DMS114 treated with DMSO at 0.1 percent for 48 hours (cell line): ENCODE results near the gene TKFC.
A peak's percentile ranks its signal among the peaks of the same experiment; 100 is the strongest.
"Not testable (repeated sequence)": the region's sequence is repeated elsewhere in the genome, so short reads cannot be mapped to it uniquely, and the experiment has no call there.

Experiments
- DNase-seq: peaks from one replicate; lab custom pipeline; 2025; ENCODE audit not compliant: unreplicated experiment; lab: John Stamatoyannopoulos, UW

Gene TKFC

DNA sequence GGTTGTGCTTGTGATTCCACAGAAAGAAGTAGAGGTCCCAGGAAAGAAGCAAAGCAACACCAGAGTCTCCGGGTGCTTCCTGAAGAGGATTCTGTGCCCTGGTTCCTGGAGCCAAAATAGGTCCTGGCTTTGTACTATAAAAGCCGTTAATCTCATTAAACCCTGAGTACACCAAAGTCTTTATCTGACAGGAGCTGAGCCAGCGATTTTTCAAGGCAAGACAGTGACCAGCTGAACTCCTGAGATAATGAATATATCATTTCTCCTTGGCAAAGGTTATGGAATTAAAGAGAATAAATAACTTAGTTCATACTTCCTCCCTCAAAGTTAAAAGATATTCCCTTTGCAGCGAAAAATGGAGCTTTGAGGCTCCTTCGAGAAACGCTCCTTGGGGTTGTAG, 34.4 kb downstream of the TKFC start:
- no peak for DNase-seq

DNA sequence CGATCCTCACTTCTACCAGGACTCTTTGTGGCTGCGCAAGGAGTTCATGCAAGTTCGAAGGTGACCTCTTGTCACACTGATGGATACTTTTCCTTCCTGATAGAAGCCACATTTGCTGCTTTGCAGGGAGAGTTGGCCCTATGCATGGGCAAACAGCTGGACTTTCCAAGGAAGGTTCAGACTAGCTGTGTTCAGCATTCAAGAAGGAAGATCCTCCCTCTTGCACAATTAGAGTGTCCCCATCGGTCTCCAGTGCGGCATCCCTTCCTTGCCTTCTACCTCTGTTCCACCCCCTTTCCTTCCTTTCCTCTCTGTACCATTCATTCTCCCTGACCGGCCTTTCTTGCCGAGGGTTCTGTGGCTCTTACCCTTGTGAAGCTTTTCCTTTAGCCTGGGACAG, 35.6 kb downstream of the TKFC start:
- DNase-seq = no peak

DNA sequence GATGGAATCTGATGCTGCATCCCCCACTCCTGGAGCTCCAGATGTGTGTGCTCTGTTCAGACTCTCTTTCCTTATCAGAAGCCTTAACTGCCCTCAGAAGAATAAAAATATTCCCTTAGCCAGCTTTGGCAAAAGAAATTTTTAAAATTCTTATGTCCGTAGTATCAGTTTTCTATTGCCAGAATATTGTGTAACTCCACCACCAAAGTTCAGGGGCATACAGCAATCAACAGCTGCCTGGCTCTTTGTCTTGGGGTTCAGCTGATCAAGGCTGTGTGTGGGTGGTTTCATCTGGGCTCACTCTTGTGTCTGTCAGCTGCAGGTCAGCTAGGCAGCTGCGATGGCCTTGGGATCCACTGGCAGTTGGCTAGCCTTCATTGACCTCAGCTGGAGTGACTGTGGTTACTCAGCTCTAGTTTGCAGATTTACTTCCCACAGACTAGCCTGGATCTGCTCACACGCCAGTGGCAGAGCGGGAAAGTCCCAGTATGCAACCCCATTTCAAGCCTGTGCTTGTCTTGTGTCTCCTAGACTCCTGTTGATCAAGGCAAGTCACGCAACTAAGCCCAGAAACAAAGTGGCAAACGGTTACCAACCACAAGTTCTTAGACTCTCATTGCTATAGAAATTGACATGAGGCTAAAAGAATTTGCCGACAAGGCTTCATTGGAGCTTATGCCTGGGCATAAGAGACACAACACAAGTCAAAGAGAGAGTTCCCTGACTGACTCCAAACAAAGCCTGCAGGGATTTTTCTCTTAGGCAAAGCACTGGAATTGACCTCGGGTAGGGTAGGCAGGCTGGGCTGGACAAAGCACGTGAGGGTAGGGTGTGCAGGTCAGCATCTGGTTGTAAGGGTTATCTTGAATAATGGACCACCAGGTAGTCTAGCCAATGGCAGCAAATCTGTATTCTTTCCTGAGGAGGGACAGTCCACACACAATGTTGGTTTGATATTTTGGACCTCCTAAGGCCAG, 36.6 kb downstream of the TKFC start:
- no peak for DNase-seq

DNA sequence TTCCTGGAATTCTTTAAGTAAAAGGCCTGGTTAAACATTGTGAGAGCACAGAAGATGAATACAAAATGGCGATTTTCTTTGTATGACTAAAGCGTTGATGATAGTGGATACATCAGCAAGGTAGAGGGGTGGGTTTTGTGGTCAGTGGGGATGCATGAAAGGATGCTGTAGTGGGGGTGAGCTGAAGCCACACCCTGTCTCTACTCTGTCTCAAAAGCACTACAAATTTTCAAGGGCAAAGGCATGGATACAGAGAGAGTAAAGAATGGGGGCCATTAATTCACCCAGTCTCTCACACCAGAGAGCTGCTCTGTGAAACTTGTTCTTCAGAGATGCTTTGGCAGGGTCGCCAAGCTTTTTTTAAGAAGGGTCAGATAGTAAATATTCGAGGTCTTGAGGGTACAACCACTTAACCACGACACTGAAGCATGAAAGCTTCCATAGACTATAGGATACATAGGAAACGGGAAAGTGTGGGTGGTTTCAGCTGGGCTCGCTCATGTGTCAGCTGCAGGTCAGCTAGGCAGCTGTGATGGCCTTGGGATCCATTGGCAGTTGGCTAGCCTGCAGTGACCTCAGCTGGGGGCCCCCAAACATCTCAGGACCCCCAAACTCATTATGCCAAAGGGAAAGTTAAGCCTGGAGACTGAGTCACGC, 37.4 kb downstream of the TKFC start:
- DNase-seq = no peak

DNA sequence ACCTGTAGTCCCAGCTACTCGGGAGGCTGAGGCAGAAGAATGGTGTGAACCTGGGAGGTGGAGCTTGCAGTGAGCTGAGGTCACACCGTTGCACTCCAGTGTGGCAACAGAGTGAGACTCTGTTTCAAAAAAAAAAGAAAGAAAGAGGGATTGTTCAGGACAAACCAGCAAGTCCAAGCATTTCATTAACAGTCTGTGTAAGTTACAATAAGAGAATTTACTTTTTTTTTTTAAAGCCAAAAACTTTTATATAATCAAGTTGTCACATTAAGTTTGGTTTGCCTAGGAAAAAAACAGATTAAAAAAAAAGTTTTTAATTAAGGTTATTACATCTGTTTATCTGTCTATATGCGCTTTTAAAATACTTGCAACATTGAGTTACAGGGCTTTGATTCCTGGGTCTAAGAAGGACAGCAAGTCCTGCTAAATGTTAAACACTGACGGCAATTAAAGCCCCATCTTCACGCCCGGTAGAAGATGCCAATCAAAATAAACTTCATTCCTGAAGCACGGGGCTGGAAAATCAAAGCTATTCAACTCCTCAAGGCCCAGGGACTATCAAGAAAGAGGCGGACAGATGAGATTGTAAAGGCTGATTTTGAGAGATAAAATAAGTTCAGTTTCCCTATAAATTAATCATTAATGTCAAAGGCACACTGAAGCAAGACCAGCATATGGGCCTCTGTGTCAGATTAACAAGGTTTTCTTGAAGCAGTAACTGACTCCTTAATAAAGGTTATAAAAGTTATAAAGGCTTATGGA, 39.8 kb downstream of the TKFC start:
- peak; percentile 24 for DNase-seq

DNA sequence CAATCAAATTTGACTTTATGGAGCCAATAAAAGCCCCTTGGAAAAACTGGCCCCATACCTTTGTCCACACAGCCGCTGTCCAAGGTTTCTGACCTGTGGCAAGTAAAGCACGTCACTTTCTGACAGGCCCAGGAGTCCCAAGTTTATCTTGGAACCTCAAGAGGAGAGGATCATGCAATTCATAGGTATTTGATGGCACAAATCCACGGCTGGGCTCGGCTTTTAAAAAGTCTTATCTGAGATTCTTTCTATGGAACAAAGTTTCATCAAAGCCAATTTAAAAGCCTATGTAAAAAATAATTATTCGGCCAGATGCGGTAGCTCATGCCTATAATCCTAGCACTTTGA, 42.7 kb downstream of the TKFC start:
- no peak for DNase-seq

DNA sequence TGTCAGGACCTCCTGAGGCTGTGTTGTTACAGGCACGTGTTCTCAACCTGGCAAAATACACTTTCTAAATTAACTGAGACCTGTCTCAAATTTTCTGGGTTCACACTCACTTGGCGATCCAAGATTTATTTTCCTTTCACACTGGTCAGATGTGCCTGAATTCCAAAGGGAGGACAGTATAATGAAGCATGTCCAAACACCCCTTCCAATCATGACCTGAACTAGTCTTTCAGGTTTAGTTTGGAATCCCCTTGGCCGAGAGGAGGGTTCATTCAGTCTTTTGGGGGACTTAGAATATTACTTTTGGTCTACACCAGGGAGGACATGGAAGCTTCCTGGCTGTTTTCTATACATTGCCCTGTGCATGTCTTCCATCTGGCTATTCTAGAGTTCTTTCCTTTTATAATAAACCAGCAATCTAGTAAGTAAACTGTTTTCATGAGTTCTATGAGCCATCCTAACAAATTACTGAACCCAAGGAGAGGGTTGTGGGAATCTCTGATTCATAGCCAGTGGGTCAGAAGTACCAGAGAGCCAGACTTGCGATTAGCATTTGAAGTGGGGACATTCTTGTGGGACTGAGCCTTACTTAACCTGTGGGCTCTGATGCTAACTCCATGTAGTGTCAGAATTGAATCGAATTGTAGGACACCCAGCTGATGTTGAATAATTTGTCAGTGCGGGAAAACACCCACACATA, 44.6 kb downstream of the TKFC start:
- no peak for DNase-seq

DNA sequence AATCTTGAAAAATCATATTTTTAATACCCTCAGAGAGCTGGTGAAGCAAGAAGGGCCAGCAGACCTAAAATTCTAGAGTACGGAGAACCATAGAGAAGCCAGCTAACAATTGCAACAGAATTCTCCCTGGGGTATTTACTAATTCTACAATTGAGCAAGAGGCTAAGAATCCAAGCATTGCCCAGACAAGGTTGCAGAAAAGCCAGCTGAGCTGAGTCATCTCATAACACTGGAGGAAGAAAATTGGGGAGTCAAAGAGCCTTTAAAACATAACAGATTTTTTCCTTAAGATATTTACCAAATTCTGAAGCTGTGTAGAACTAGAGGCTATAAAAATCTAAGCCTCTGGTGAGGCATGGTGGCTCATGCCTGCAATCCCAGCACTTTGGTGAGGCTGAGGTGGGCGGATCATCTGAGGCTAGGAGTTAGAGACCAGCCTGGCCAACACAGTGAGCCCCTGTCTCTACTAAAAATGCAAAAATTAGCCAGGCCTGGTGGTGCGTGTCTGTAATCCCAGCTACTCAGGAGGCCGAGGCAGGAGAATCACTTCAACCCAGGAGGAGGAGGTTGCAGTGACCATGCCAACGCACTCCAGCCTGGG, 45.8 kb downstream of the TKFC start:
- no peak for DNase-seq

DNA sequence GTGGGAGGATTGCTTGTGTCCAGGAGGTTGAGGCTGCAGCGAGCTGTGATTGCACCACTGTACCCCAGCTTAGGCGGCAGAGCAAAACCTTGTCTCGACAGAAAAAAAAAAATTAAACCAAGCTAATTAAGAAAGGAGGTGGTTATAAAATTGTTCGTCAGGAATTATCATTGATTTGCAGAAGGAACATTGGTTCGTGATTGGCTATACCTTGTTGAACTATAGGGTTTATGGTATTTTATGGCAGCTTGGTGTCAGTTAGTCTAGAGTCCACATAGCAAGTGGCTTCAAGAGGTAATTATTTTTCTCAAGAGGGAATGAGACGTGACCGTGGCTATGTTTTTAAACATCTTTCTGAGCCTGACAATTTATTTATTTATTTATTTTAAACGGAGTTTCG, 47.9 kb downstream of the TKFC start:
- DNase-seq = no peak

DNA sequence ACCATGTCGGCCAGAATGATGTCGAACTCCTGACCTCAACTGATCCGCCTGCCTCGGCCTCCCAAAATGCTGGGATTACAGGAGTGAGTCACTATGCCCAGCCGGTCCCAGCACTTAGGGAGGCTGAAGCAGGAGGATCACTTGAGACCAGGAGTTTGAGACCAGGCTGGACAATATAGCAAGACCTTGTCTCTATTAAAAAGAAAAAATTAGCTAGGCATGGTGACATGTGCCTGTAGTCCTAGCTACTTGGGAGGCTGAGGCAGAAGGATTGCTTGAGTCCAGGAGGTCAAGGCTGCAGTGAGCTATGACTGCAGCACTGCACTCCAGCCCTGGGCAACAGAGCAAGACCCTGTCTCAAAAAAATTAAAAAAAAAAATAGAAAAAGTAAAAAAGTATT, 50.8 kb downstream of the TKFC start:
- not testable (repeated sequence) for DNase-seq

DNA sequence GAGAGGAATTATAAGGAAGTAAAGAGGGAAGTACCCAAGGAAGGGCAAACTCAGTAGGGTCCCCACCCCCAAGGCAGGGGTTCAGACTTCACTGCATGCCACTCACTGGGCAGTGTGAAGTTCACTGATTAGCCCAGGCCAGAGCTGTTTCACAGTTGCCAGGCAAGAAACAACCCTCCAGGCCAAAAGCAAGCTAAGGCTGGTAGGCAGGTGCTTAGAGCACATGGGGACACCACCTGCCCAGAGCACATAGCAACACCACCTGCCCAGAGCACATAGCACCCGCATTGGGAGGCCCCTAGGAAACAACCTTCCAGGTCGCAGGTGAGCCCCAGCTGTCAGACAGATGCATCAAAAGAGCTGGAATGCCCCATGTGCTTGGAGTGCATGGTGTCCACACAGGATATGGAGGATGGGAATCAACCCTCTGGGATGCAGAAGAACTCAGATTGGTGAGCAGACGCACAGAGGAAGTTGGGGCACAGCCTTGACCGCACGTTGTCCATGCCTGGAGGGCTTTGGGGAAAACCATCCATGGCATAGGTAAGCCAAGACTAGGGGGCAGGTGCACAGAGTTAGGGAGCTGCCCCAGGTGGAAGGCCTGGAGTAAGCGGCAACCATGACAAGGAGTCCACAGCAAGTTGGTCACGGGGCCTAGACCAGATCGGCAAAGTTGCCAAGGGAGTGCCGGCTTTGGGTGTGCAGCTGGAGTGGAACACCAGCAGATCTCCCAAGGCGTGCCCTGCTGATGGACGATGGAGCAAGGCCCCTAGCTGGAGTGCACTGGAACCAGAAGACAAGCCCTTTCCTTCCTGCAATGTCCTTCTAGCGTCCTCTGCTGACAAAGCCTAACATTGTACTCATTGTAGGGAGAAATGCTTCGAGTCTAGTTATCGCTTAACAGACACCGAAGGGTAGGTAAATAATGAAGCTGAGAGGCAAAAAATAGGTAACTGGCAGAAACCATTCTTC, 51.5 kb downstream of the TKFC start:
- DNase-seq = peak; percentile 25

DNA sequence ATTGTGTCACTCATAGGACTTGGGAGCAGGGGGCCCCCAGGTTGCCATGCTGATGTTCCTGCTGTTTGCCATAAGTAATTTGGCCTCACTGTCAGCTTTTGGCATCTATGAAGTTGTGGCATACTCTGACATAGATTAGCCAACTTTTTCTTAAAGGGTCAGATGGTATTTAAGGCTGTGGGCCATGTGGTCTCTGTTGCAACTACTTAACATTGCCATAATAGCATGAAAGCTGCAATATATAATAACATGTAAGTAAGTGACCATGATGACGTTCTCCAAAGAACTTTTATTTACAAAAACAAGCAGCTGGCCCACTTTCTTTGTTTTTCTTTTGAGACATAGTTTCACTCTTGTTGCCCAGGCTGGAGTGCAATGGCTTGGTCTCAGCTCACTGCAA, 57.1 kb downstream of the TKFC start:
- DNase-seq = no peak

DNA sequence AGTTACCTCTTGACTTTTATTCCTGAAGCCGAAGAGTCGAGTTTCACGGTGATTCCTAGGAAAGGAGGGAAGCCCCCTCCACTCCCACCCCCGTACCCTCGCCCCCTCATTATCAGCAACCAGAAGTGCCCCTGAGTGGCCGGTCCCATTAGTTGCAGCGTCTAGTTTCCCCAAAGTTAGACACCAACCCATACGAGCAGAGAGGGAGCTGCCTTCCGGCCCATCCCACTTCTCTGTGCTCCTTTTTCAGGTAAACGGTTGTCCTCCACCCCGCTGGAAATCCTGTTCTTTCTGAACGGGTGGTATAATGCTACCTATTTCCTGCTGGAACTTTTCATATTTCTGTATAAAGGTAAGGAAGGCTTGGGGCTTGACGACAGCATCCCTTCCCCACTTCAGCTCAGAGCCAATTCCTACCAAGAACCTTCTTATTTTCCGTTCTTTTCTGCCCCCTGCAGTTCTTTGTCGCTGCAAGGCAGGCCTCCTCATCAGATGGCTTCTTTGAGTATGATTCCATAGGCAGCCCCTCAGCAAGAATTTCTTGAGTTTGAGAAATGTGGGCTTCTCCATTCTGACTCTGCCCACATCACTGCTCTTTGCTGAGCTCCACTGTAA, 60.1 kb downstream of the TKFC start:
- no peak for DNase-seq
